Measurements from ENCODE around the gene IFI30.

- TF ChIP-seq, protein P1, sequence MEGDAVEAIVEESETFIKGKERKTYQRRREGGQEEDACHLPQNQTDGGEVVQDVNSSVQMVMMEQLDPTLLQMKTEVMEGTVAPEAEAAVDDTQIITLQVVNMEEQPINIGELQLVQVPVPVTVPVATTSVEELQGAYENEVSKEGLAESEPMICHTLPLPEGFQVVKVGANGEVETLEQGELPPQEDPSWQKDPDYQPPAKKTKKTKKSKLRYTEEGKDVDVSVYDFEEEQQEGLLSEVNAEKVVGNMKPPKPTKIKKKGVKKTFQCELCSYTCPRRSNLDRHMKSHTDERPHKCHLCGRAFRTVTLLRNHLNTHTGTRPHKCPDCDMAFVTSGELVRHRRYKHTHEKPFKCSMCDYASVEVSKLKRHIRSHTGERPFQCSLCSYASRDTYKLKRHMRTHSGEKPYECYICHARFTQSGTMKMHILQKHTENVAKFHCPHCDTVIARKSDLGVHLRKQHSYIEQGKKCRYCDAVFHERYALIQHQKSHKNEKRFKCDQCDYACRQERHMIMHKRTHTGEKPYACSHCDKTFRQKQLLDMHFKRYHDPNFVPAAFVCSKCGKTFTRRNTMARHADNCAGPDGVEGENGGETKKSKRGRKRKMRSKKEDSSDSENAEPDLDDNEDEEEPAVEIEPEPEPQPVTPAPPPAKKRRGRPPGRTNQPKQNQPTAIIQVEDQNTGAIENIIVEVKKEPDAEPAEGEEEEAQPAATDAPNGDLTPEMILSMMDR (IDR thresholded peaks at IDR 0.05): no peak
- no peak for TF ChIP-seq POLR2A (IDR thresholded peaks at IDR 0.05)
Measured at GRCh38 chr19:18179957-18180356, 6.3 kb downstream of the IFI30 start.

All from suprapubic skin (tissue), 3 donors.